ENCODE data around the gene ATP2B3. TPM values are rescaled to one million over a fixed set of nuclear protein-coding genes. Genes with fewer than 3 reads are reported as not detected.

The ATP2B3 gene
- total and polyA plus RNA-seq, 2 experiments from 2014 or later: 0.21 to 0.42 TPM

DNA sequence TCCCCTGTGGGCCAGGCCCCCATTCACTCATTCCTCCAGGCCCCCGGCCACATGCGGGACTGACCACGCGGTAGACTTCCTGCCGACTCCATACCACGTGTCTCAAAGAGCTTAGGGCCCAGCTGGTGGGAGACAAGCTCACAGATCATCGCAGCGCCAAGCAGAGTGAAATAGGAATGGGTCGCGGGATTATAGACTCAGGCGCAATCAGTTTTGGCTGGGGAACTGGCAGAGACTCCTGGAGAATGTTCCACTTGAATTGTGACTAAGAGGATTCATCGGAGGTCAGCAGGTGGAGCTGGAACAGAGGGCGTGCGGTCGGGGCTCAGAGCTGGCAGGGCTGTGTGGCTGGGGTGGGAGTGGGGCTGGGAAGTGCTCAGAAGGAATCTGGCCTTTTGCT lies 15.6 kb downstream of the ATP2B3 start:
- TF ChIP-seq, protein P1, sequence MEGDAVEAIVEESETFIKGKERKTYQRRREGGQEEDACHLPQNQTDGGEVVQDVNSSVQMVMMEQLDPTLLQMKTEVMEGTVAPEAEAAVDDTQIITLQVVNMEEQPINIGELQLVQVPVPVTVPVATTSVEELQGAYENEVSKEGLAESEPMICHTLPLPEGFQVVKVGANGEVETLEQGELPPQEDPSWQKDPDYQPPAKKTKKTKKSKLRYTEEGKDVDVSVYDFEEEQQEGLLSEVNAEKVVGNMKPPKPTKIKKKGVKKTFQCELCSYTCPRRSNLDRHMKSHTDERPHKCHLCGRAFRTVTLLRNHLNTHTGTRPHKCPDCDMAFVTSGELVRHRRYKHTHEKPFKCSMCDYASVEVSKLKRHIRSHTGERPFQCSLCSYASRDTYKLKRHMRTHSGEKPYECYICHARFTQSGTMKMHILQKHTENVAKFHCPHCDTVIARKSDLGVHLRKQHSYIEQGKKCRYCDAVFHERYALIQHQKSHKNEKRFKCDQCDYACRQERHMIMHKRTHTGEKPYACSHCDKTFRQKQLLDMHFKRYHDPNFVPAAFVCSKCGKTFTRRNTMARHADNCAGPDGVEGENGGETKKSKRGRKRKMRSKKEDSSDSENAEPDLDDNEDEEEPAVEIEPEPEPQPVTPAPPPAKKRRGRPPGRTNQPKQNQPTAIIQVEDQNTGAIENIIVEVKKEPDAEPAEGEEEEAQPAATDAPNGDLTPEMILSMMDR (IDR thresholded peaks at IDR 0.05; ENCODE audit: low read depth, low read length): no peak
- Histone ChIP-seq H3K27ac (no peak overlapping the region), H3K4me1 (ENCODE audit: low read depth) (no peaks in the 10 kb centered on the region), H3K9me3 (ENCODE audit: low read depth) (no peaks in the 10 kb centered on the region), H3K4me3 (no peak overlapping the region), H3K27me3 (no peaks in the 10 kb centered on the region), H3K36me3 (no peaks in the 10 kb centered on the region)
- no peak for DNase-seq (ENCODE audit: low read depth in 1 of 2, low spot score in 1 of 2)

DNA sequence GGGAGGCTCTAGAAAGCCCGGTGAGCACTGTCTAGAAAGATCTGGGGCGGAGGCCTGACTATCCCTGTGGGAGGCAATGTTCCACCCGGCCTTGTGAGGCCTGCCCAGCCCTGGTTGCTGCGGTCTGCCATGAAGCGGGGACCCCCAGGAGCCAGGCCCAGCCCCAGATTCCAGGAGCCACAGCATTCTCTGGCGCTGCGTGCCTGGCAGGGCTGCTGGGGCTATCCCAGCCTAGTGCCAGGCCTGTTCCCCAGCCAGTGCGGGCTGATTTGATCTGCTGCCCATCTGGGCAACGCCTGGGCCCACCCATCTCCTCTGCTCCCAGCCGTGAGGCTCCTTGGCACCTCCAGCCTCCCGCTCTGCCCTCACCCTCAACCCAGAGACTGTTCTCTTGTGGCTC lies 19.6 kb downstream of the ATP2B3 start:
- Histone ChIP-seq H3K4me1 (ENCODE audit: low read depth) (no peaks in the 10 kb centered on the region), H3K36me3 (no peaks in the 10 kb centered on the region), H3K27me3 (no peaks in the 10 kb centered on the region), H3K4me3 (no peak overlapping the region), H3K27ac (no peak overlapping the region), H3K9me3 (ENCODE audit: low read depth) (no peaks in the 10 kb centered on the region)
- TF ChIP-seq, protein P1 (IDR thresholded peaks at IDR 0.05; ENCODE audit: low read depth, low read length): no peak
- no peak for DNase-seq (ENCODE audit: low read depth in 1 of 2, low spot score in 1 of 2)

DNA sequence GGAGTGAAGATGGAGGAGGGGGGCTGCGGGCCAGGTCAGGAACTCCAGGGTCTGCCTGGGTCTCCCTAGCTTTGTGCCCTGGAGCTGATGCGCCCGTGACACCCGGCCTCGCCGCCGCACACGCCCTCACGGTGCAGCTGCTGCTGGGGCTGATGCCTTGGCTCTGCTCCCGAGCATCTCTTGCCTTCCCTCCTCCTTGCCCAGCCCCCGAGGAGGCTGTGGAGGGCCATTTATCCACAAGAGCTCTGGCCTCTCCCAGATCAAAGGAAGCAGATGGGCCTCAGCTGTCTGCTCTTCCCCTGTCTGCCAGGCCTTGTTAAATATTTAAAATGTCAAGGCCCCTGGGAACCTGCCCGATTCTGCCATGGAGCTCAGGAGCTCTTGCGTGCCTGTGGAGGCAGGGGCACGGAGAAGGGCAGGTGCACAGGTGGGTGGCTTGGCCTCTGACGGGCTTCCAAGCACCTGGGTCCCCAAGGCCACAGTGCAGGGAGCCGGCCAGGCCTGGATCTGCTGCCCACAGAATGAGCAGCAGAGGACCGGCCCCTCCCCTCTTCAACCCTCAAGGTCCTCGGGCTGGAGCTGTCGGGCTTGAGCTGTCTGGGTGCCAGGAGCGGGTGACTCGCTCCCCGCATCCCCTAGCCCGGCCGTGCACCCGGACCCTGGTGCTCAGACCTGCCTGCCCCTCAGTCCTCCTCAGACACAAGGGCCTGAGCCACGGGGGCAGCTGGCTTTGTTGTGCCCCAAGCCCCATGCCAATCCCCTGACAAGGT lies 20.3 kb downstream of the ATP2B3 start:
- H3K9me3 ChIP-seq (ENCODE audit: low read depth): no peaks in the 10 kb centered on the region
- TF ChIP-seq, protein P1 (IDR thresholded peaks at IDR 0.05; ENCODE audit: low read depth, low read length): no peak
- H3K36me3 ChIP-seq: no peaks in the 10 kb centered on the region
- H3K27me3 ChIP-seq: no peaks in the 10 kb centered on the region
- no peaks in the 10 kb centered on the region for H3K4me1 ChIP-seq (ENCODE audit: low read depth)
- no peak overlapping the region for H3K4me3 ChIP-seq
- H3K27ac ChIP-seq: no peak overlapping the region
- DNase-seq (ENCODE audit: low read depth in 1 of 2, low spot score in 1 of 2): no peak

DNA sequence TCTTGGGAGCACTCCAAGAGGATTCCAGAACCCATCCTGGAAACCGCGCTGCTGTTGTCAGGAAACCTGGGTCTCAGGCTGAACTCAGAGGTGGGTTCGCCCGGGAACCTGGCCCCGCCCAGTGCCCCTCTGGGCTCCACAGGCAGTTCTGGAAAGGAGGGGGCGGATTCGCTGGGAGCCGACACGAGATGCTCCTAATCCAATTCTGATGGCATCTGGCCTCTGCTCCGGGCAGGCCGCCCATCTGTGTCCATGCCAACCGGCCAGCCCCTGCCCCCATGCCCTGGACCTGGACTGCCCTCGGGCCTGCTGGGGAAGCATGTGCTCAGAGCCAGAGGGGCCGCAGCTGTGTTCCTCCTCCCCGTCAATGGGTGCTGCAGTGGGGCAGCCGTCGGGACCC lies 21.0 kb downstream of the ATP2B3 start:
- no peak overlapping the region for H3K27ac ChIP-seq

DNA sequence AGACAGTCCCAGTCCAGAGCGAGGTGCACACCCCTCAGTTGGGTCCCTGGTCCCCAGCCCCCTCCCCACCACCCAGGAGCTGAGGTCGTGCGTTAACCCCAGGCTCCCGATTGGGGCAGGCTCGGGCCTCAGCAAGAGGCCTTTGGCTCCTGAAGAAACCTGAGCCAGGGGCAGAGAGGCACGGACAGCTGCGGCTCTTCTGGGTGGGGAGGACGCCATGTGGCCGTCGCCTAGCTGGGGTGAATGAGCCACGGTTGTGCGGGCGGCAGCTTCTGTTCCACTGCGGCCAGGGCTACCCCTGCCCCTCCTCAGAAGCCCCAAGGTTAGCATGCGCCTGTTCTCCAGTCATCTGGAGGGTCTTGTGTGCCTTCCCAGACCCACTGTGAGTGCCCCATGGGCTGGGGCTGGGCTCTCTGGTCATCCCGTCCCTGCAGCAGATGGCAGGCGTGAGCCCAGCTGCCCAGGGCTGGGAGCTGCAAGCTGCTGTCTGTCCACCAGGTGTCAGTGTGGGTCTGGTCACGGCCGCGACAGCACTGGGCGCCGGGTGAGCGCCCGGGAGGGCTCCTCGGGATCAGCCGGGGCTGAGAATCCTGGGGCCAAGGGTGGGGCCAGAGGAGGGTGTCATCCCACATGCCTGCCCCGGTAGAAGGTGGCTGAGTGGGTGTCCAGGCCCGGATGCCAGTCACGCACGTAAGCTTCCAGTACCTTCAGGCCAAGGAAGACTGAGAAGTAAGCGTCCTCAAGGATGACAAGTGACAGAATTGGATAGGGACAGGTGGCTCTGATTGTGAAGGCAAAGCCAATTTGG lies 21.9 kb downstream of the ATP2B3 start:
- H3K27me3 ChIP-seq: no peaks in the 10 kb centered on the region
- no peak overlapping the region for H3K4me3 ChIP-seq
- DNase-seq (ENCODE audit: low read depth in 1 of 2, low spot score in 1 of 2): peak; percentile 67 to 70
- no peaks in the 10 kb centered on the region for H3K9me3 ChIP-seq (ENCODE audit: low read depth)
- no peak overlapping the region for H3K27ac ChIP-seq
- H3K36me3 ChIP-seq: no peaks in the 10 kb centered on the region
- H3K4me1 ChIP-seq (ENCODE audit: low read depth): no peaks in the 10 kb centered on the region
- TF ChIP-seq, protein P1 (IDR thresholded peaks at IDR 0.05; ENCODE audit: low read depth, low read length): peak; percentile 85

More for the DNA sequence above, 21.0 kb downstream of the ATP2B3 start:
- Histone ChIP-seq H3K9me3 (ENCODE audit: low read depth) (no peaks in the 10 kb centered on the region), H3K27me3 (no peaks in the 10 kb centered on the region), H3K4me3 (no peak overlapping the region), H3K4me1 (ENCODE audit: low read depth) (no peaks in the 10 kb centered on the region), H3K36me3 (no peaks in the 10 kb centered on the region)
- TF ChIP-seq, protein P1 (IDR thresholded peaks at IDR 0.05; ENCODE audit: low read depth, low read length): no peak
- no peak for DNase-seq (ENCODE audit: low read depth in 1 of 2, low spot score in 1 of 2)
